Spleen (tissue), 11 donors: ENCODE results near the gene COL16A1. TPM values are rescaled to one million over a fixed set of nuclear protein-coding genes. Genes with fewer than 3 reads are reported as not detected.

Source experiments
- DNase-seq: peaks from one replicate; pipeline ENCODE4 v3.0.0-alpha.2; 2020
- H3K27ac ChIP-seq, 8 donors: fragments of 200-600 bp; sonication (generic) in 7 of 8; 1 replicate in 4 of 8; 2 replicates in 4 of 8; pipeline versions ENCODE4 v1.5.0 to v1.8.0; 2016 to 2021; ENCODE audit warnings: inconsistent platforms in 4 of 8, mild to moderate bottlenecking in 4 of 8, moderate library complexity in 1 of 8
- H3K27me3 ChIP-seq, 7 donors: fragments of 200-600 bp; sonication (generic) in 6 of 7; replicated peaks in 1 of 7; 1 replicate in 4 of 7; 2 replicates in 3 of 7; pipeline versions ENCODE4 v1.5.0 to v1.8.0; 2016 to 2021; ENCODE audit warnings: inconsistent platforms in 3 of 7, mild to moderate bottlenecking in 1 of 7
- H3K36me3 ChIP-seq, 6 donors: fragments of 200-600 bp; sonication (generic) in 5 of 6; 1 replicate in 4 of 6; 2 replicates in 2 of 6; pipeline versions ENCODE4 v1.5.0 to v1.8.0; 2016 to 2021; ENCODE audit warnings: inconsistent platforms in 2 of 6
- H3K4me1 ChIP-seq, 6 donors: fragments of 200-600 bp; sonication (generic) in 5 of 6; 1 replicate in 3 of 6; 2 replicates in 3 of 6; pipeline versions ENCODE4 v1.5.0 to v1.8.0; 2016 to 2021; ENCODE audit warnings: inconsistent platforms in 3 of 6
- H3K4me3 ChIP-seq, 8 donors: fragments of 200-600 bp; sonication (generic) in 7 of 8; 1 replicate in 4 of 8; 2 replicates in 4 of 8; pipeline versions ENCODE4 v1.5.0 to v1.8.0; 2016 to 2021; ENCODE audit warnings: inconsistent platforms in 4 of 8, mild to moderate bottlenecking in 4 of 8, moderate library complexity in 2 of 8
- H3K9me3 ChIP-seq, 8 donors: fragments of 200-600 bp; sonication (generic) in 7 of 8; 1 replicate in 4 of 8; 2 replicates in 4 of 8; pipeline versions ENCODE4 v1.5.0 to v1.8.0; 2016 to 2021; ENCODE audit warnings: inconsistent platforms in 4 of 8
- POLR2A ChIP-seq, 3 donors: fragments of 450-650 bp; IDR thresholded peaks; one replicate each; pipeline ENCODE4 v1.5.1; 2017; ENCODE audit warnings: antibody characterized with exemption in 3 of 3, mild to moderate bottlenecking in 1 of 3
- POLR2AphosphoS5 ChIP-seq, 3 donors: sonication (generic); formaldehyde crosslinking; IDR thresholded peaks; one replicate each; pipeline ENCODE4 v1.5.1; 2017; ENCODE audit warnings: antibody characterized with exemption in 3 of 3
- WGBS, 5 donors: extraction: QIAGEN DNeasy Blood & Tissue Kit in 3 of 5; methylation state at CpG; one replicate each; pipeline versions ENCODE4 v1.1.5 to v1.1.7; 2013 to 2018; 5-methylcytosine and 5-hydroxymethylcytosine counted together
- intact Hi-C: fragments of 100-400 bp; cut with DNase I; formaldehyde crosslinking; loops from one replicate; pipeline ENCODE4 v1.15.0; 2023; ENCODE audit warnings: low total_unique reads
- polyA plus RNA-seq, 3 donors: library from polyadenylated mRNA; stranded (reverse); fragments of 200-250 nt; gene quantifications; one replicate each; pipeline ENCODE4 v1.2.1, GENCODE V29; 2013
- total RNA-seq, 7 donors: library from RNA; depleted of rRNA in 3 of 7; stranded (reverse); fragments of >200 nt in 3 of 7; fragmentation: NEBNext Ultra II Directional in 4 of 7; extraction: Animal tissue kit (Norgen Biotek cat#: 25700) in 4 of 7; gene quantifications; one replicate each; pipeline versions ENCODE4 v1.1.0 to v1.2.1, GENCODE V29; 2016 to 2021
- TF ChIP-seq, protein P1 (sequence below), 11 experiments: fragments of 200-600 bp in 7 of 11; fragments of 450-650 bp in 4 of 11; sonication (generic) in 4 of 11; IDR thresholded peaks in 8 of 11; conservative IDR thresholded peaks in 3 of 11; 1 replicate in 7 of 11; 2 replicates in 4 of 11; pipeline versions ENCODE4 v1.4.0 to v1.8.0; 2016 to 2021; ENCODE audit warnings: antibody characterized with exemption in 11 of 11, inconsistent platforms in 4 of 11, mild to moderate bottlenecking in 1 of 11
- donor health status: healthy with polysubstance abuse.
- donor health status: DM: no; HTN: no; CAD: no; lungs with moderate emphysema.
- donor health status: DM: no; HTN: no; CAD: no.
- donor health status: Bipolar disorder and iron deficiency.
- donor health status: healthy.
- donor health status: DM: no; HTN: no; CAD: no.
- donor health status: DM: yes; HTN: yes; CAD: no.

COL16A1 gene
- total and polyA plus RNA-seq, 10 donors = 4.7 to 25.6 (median 12.5) TPM

DNA sequence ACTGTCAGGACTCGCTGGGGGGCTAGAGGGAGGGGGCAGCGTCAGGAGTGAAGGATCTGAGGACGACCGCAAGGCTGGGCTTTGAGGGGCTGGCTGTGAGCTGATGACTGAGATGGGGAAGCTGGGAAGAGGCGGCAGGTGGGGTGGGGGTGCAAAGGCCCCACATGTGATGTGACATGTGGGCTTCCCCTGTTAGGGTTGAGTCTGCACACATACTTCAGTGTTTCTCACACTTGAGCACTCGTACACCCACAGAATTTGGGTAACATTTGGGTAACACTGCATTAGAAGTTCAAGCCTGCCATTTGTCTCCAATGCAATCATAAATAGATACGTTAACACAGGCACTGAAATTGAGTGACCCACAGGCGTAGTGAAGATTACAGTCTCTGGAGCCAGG is 16.2 kb downstream of the COL16A1 start:
- H3K9me3 ChIP-seq = no peaks in the 10 kb centered on the region
- DNase-seq = no peak
- WGBS, 5 donors = 65 to 82% (median 67%) methylated on average over 8 of the region's 8 CpGs
- H3K4me1 ChIP-seq = no peaks in the 10 kb centered on the region
- TF ChIP-seq POLR2A (IDR thresholded peaks at IDR 0.05) = no peak
- no peak for TF ChIP-seq POLR2AphosphoS5 (IDR thresholded peaks at IDR 0.05)
- TF ChIP-seq, protein P1, sequence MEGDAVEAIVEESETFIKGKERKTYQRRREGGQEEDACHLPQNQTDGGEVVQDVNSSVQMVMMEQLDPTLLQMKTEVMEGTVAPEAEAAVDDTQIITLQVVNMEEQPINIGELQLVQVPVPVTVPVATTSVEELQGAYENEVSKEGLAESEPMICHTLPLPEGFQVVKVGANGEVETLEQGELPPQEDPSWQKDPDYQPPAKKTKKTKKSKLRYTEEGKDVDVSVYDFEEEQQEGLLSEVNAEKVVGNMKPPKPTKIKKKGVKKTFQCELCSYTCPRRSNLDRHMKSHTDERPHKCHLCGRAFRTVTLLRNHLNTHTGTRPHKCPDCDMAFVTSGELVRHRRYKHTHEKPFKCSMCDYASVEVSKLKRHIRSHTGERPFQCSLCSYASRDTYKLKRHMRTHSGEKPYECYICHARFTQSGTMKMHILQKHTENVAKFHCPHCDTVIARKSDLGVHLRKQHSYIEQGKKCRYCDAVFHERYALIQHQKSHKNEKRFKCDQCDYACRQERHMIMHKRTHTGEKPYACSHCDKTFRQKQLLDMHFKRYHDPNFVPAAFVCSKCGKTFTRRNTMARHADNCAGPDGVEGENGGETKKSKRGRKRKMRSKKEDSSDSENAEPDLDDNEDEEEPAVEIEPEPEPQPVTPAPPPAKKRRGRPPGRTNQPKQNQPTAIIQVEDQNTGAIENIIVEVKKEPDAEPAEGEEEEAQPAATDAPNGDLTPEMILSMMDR (IDR thresholded peaks at IDR 0.05 in 8 of 11, conservative IDR thresholded peaks at IDR 0.05 in 3 of 11) = no peak
- H3K27ac ChIP-seq = no peak overlapping the region
- intact Hi-C loops = no loop called here
- H3K27me3 ChIP-seq = peaks cover 0 to 28% (median 3%) of the 10 kb centered on the region in 7 donors
- no peak overlapping the region for H3K4me3 ChIP-seq
- no peaks in the 10 kb centered on the region for H3K36me3 ChIP-seq

DNA sequence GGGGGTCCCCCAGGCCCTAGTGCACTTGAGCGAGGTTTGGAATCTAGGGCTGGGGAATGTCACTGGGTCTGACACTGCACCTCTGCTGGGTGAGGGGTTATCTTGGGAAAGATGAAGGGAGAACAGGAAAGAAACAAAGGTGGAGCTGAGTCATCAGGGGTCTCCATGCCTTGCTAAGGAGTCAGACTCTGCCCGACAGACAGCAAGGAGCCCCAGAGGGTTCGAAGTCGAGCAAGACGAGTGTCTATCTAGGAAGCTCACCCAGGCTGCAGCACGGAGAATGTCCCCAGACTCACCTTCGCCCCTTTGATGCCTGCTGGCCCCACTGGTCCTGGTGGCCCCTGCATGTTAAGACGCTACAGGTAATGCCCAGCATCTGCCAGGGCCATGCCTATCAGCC is 18.0 kb downstream of the COL16A1 start:
- peaks cover 0 to 33% (median 3%) of the 10 kb centered on the region in 7 donors for H3K27me3 ChIP-seq
- H3K4me3 ChIP-seq = no peak overlapping the region
- DNase-seq = no peak
- no peaks in the 10 kb centered on the region for H3K4me1 ChIP-seq
- H3K36me3 ChIP-seq = no peaks in the 10 kb centered on the region
- 81 to 88% (median 87%) methylated on average over 7 to 8 of the region's 8 CpGs for WGBS, 5 donors
- TF ChIP-seq, protein P1 (IDR thresholded peaks at IDR 0.05 in 8 of 11, conservative IDR thresholded peaks at IDR 0.05 in 3 of 11) = no peak
- no peak for TF ChIP-seq POLR2AphosphoS5 (IDR thresholded peaks at IDR 0.05)
- TF ChIP-seq POLR2A (IDR thresholded peaks at IDR 0.05) = no peak
- H3K27ac ChIP-seq = no peak overlapping the region
- intact Hi-C loops = no loop called here
- no peaks in the 10 kb centered on the region for H3K9me3 ChIP-seq

DNA sequence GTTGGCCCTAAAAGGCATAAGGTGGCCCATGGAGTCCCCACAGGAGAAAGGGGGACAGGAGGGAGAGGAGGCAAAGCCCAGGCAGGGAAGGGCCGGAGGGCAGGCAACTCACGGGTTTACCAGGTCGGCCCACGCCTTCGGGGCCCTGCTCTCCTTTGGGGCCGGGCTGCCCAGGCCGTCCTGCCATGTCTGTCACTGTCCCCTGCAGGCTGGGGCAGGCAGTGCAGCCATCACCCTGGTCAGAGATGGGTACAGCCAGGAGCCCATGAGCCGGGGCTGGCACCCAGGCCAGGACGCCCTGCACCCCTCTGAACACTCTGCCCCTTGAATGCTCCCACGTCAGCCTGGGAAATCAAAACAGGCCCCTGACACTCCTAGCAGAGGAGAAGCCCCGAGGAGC is 19.8 kb downstream of the COL16A1 start:
- Histone ChIP-seq H3K27ac (no peak overlapping the region), H3K4me3 (no peak overlapping the region), H3K36me3 (no peaks in the 10 kb centered on the region), H3K9me3 (no peaks in the 10 kb centered on the region), H3K27me3 (peaks cover 0 to 44% (median 3%) of the 10 kb centered on the region in 7 donors), H3K4me1 (no peaks in the 10 kb centered on the region)
- 72 to 83% (median 76%) methylated on average over 7 to 11 of the region's 11 CpGs for WGBS, 5 donors
- DNase-seq = no peak
- TF ChIP-seq, protein P1 (IDR thresholded peaks at IDR 0.05 in 8 of 11, conservative IDR thresholded peaks at IDR 0.05 in 3 of 11) = peak in 4 of 11 experiments; percentile 12 to 37 (median 34)
- TF ChIP-seq POLR2A (IDR thresholded peaks at IDR 0.05) = no peak
- intact Hi-C loops = no loop called here

DNA sequence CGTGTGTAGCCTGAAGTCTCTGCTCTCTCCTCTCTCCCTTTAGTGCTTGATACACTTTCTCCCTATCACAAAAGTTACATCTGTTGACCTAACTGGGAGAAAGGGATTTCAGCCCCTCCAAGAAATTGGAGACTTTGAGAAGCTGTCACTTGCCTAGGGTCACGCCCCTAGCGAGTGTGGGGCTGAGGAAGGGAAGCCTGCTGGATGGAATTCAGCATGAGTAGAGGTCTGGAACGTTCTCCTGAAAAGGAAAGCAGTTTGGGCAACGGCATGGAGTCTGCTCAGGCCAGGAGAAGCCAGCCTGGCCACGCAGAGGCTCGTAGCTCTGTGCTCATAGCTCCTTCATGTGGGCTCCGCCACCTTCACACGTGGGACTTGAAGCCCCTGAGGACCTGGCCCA is 22.4 kb downstream of the COL16A1 start:
- Histone ChIP-seq H3K9me3 (no peaks in the 10 kb centered on the region), H3K4me1 (no peaks in the 10 kb centered on the region), H3K27me3 (peaks cover 0 to 44% (median 3%) of the 10 kb centered on the region in 7 donors), H3K27ac (no peak overlapping the region), H3K36me3 (no peaks in the 10 kb centered on the region), H3K4me3 (no peak overlapping the region)
- TF ChIP-seq, protein P1 (IDR thresholded peaks at IDR 0.05 in 8 of 11, conservative IDR thresholded peaks at IDR 0.05 in 3 of 11) = no peak
- TF ChIP-seq POLR2AphosphoS5 (IDR thresholded peaks at IDR 0.05) (no peak), POLR2A (IDR thresholded peaks at IDR 0.05) (no peak)
- 64 to 77% (median 71%) methylated on average over 9 of the region's 9 CpGs for WGBS, 5 donors
- intact Hi-C loops = no loop called here
- DNase-seq = no peak
